ENCODE results near the gene SPON1.

Gene SPON1

DNA sequence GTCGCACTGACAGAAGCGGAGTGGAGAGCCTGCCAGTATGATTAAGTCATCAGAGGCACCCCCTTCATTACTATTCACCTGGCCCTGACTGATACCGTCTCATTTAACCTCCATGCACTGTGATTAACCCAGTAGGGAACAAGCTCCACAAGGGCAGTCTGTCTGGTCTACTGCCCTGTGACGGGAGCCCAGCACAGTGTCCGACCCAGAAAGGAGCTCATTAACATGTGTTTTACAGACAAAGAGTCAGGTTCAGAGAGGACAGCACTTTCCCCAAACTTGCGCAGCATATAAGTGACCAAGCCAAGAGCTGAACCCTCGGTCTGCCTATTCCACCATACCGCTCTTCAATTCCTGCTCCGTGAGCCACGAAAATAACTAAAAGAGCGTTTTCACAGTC is 266.9 kb downstream of the SPON1 start:
- in situ Hi-C loops (cut with HindIII; ENCODE audit: low pct_unique_long_range_greater_than_20kb, low sequenced_read_pairs), result no loop called here
- no peak for TF ChIP-seq JUND (IDR thresholded peaks at IDR 0.05; ENCODE audit: low read depth)
- no peak for DNase-seq (ENCODE audit: low read depth in 1 of 2, low spot score in 1 of 2)

DNA sequence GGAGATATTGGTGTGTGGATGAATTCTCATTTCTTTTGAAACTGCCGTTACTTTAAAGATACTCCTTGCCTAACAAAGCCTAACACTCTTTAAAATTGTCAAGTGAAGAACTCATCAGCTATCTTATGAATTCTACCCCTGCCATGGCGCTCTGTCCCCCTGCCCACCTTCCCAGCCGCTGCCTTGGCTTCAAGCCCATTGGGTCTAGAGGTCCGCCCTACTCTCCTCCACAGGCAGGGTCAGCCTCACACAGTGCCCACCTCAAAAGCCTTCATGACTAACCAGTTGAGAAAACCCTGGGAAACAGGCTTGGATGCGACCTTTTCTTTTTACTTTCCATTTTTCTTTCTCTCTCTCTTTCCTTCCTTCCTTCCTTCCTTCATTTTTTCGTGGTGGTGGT is 267.9 kb downstream of the SPON1 start:
- in situ Hi-C loops (cut with HindIII; ENCODE audit: low pct_unique_long_range_greater_than_20kb, low sequenced_read_pairs), result no loop called here
- no peak for DNase-seq (ENCODE audit: low read depth in 1 of 2, low spot score in 1 of 2)
- TF ChIP-seq JUND (IDR thresholded peaks at IDR 0.05; ENCODE audit: low read depth), result no peak

DNA sequence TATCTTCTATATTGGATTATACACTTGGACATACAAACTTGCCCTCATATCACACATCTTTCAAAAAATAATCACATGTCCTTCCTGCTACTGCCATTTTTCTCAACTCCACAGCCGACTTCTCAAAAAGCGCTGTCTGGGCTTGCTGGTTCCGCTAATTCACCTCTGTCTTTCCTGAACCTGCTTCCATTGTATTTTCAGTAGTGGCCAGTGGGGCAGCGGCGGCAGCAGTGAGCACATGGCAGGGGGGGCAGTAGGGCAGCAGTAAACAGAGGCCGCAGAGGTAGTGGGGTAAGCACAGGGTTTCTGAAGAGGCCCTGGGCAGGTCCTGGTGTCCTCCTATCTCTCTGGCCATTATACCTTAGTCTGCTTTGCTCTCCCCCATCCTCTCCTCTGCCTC is 270.1 kb downstream of the SPON1 start:
- peak; percentile 24 to 42 for DNase-seq (ENCODE audit: low read depth in 1 of 2, low spot score in 1 of 2)
- TF ChIP-seq JUND (IDR thresholded peaks at IDR 0.05; ENCODE audit: low read depth), result no peak
- in situ Hi-C loops (cut with HindIII; ENCODE audit: low pct_unique_long_range_greater_than_20kb, low sequenced_read_pairs), result no loop called here

DNA sequence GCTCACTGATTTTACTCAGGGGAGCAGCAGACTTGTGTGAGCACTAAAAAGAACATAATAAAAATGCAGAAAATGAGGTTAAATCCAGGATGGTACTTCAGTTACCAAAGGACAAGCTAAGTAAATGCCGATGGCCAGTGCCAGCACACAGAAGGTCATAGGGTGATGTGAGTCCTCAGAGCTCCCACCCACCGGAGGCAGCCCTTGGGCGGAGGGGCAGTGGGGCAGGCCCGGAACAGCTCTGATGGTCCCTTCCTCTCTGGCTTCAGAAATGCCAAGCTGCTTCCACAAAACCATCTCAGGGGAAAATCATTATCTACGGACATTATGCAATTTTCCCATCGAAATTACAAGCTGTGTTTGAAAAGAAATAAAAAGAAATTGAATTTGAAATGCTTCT is 271.9 kb downstream of the SPON1 start:
- TF ChIP-seq JUND (IDR thresholded peaks at IDR 0.05; ENCODE audit: low read depth), result no peak
- in situ Hi-C loops (cut with HindIII; ENCODE audit: low pct_unique_long_range_greater_than_20kb, low sequenced_read_pairs), result no loop called here
- DNase-seq (ENCODE audit: low read depth in 1 of 2, low spot score in 1 of 2), result no peak

DNA sequence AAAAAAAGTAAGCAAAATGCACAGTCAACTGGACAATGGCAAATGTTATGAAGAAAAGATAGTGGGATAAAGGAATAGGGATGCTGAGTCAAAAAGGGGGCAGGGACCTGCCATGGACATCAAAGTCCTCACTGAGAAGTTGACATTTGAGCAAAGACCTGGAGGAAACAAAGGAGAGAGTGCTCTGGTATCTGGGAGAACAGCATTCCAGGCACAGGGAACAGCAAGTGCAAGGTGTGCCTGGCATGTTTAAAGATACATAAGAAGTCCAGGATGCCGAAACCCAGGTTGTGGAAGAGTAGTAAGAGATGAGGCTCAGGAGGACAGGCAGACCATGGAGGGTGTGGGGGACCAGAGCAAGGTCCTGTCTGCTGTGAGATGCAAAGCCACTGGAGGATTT is 273.2 kb downstream of the SPON1 start:
- in situ Hi-C loops (cut with HindIII; ENCODE audit: low pct_unique_long_range_greater_than_20kb, low sequenced_read_pairs), result no loop called here
- no peak for TF ChIP-seq JUND (IDR thresholded peaks at IDR 0.05; ENCODE audit: low read depth)

DNA sequence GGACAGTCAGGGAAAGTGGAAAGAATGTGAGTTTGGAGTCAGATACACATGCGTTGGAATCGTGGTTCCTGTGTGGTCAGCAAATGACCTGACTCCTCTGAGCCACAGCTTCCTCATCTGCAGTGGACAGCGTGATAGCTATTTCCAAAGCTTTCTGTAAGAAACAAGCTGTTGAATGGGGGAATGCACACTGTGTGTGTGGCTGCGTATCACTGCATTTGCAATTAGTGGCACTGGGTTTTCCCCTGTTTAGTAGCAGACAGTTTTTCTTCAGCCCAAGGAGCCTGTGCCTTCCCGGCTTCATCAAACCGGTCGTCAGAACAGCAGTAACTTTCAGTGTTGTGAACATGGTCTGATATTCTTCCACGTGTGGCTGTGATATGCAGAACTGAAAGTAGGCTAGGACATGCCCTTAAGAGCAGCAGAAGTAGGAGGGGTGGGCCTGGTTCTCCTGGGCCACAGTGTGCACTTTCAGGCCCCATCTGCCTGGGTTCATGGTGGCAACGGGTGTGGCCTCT is 275.0 kb downstream of the SPON1 start:
- DNase-seq (ENCODE audit: low read depth in 1 of 2, low spot score in 1 of 2), result no peak
- no peak for TF ChIP-seq JUND (IDR thresholded peaks at IDR 0.05; ENCODE audit: low read depth)
- in situ Hi-C loops (cut with HindIII; ENCODE audit: low pct_unique_long_range_greater_than_20kb, low sequenced_read_pairs), result no loop called here

More for the DNA sequence above, 273.2 kb downstream of the SPON1 start:
- peak in 1 of 2 experiments; percentile 51 for DNase-seq (ENCODE audit: low read depth in 1 of 2, low spot score in 1 of 2)

DNA sequence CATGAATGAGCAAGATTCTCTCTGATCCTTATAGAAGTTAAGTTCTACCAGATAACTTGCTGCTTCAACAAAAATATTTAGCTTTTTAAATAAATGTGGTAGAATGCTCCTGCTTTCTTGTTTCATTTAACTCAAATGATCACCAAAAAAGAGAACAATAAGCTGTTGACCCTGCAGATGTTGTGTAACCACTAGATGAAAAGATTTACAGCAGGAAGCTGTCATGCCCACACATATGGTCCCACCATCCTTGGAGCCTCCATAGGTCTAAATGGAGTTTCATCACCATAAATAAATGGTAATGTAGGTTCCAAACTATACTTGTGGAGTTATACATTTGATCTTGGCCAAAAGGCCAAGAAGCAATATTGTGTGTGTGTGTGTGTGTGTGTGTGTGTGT is 277.7 kb downstream of the SPON1 start:
- DNase-seq (ENCODE audit: low read depth in 1 of 2, low spot score in 1 of 2), result no peak
- TF ChIP-seq JUND (IDR thresholded peaks at IDR 0.05; ENCODE audit: low read depth), result no peak
- in situ Hi-C loops (cut with HindIII; ENCODE audit: low pct_unique_long_range_greater_than_20kb, low sequenced_read_pairs), result no loop called here

DNA sequence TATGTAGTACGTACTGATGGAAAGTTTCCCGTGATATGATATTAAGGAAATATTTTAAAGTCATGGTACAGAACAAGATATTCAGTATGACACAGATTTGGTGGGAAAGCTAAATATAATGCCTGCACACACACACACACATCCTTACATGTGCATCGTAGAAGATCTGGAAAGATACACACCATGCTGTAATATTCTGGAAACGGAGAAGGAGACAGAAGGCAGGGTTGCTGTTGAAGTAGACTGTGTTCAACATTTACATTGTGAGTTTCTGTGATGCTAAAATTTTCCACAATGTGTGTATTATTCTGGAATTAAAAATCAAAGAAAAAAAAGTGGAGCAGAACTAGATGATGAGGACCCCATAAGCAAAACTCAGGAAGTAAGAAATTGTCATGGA is 278.4 kb downstream of the SPON1 start:
- no peak for TF ChIP-seq JUND (IDR thresholded peaks at IDR 0.05; ENCODE audit: low read depth)
- in situ Hi-C loops (cut with HindIII; ENCODE audit: low pct_unique_long_range_greater_than_20kb, low sequenced_read_pairs), result no loop called here
- no peak for DNase-seq (ENCODE audit: low read depth in 1 of 2, low spot score in 1 of 2)

DNA sequence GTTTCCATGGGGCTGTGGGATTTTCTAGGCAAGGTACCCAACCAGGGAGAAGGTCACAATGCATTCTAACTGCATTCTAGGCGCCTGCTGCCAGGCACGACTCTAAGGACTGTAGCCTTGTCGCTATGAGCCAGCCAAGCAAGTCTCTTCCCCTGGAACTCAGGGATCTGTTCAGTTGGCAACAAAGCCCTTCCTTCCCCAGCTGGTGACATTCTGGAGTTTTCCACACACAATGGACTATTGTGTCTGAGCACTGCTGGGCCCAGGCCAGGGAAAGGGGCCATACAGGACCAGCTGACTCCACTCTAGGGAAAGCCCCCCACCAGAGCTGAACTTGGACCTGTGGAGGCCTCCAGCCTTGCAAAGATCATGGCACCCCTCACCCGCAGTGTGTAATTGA is 279.7 kb downstream of the SPON1 start:
- in situ Hi-C loops (cut with HindIII; ENCODE audit: low pct_unique_long_range_greater_than_20kb, low sequenced_read_pairs), result no loop called here
- no peak for DNase-seq (ENCODE audit: low read depth in 1 of 2, low spot score in 1 of 2)
- no peak for TF ChIP-seq JUND (IDR thresholded peaks at IDR 0.05; ENCODE audit: low read depth)

DNA sequence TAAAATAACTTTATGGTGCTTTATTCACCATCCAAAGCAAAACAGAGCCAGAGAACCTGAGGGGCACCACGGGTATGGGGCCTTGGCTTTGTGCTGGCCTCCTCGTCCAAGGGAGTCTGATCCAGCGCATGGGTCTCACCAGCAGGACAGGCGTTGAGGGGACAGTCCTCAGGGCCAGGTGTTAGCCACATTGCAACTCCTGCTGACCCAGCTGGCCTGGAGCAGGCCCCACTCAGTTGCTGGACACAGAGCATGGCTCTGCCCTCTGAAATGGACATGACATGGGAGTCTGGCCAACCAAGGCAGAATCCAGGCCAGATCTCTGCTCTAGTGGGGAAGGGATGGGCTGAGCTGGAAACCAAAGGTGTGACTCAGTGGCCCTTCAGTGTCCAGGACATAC is 280.2 kb downstream of the SPON1 start:
- TF ChIP-seq JUND (IDR thresholded peaks at IDR 0.05; ENCODE audit: low read depth), result no peak
- in situ Hi-C loops (cut with HindIII; ENCODE audit: low pct_unique_long_range_greater_than_20kb, low sequenced_read_pairs), result no loop called here
- DNase-seq (ENCODE audit: low read depth in 1 of 2, low spot score in 1 of 2), result no peak

DNA sequence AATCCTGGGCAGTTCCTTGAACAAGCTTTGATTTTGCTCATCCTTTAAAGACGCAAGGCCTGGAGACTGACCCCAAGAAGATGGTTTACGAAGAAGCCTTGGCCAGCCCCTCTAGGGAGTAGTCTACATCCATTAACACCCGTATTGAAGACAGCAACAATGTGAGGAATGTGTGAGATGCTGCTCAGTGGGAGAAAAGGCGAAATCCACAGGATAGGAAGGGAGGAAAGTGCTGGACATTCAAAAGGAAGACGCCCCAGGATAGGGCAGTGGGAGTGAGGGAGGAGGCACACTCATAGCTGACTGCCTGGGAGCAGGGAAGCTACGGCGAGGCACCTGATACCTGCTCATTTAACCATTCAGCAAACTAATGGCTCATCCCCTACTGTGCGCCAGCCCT is 282.4 kb downstream of the SPON1 start:
- in situ Hi-C loops (cut with HindIII; ENCODE audit: low pct_unique_long_range_greater_than_20kb, low sequenced_read_pairs), result no loop called here
- TF ChIP-seq JUND (IDR thresholded peaks at IDR 0.05; ENCODE audit: low read depth), result no peak
- DNase-seq (ENCODE audit: low read depth in 1 of 2, low spot score in 1 of 2), result no peak

DNA sequence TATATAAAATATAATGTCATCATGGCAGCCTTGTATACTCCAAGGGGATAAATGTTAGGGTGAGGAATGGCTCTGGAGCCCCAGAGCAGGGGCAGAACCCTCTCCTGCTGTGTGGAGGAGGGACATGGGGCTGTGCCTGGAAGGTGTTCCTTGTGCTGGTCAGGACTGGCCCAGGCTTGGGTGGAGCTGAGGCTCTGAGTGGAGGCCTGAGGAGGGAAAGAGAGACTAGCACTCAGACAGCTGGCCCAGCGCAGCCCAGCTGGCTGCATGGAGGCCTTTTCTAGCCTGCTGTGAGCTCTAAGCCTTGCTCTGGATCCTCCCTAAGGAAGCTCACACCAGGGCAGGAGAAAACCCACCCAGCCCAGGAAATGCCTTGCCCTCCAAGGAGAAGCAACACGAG is 282.9 kb downstream of the SPON1 start:
- TF ChIP-seq JUND (IDR thresholded peaks at IDR 0.05; ENCODE audit: low read depth), result no peak
- in situ Hi-C loops (cut with HindIII; ENCODE audit: low pct_unique_long_range_greater_than_20kb, low sequenced_read_pairs), result no loop called here
- DNase-seq (ENCODE audit: low read depth in 1 of 2, low spot score in 1 of 2), result no peak

DNA sequence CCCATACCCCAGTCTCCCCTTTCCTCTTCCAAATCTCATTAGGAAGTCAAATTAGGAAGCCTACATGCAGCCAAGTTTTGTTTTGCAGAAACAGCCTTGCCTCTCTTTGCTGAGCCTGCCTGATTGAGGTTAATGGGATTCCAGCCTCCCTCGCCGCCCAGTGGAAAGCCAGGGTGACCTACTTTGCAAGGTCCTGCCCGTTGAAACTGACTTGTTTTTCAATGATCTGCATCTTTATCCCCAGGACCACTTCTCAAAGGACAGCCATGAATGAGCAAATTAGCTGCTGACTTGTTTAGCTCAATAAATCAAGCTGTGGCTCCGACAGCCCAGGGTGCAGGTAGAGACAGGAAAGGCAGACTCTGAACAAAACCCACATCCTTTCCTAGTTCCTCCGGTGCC is 286.1 kb downstream of the SPON1 start:
- in situ Hi-C loops (cut with HindIII; ENCODE audit: low pct_unique_long_range_greater_than_20kb, low sequenced_read_pairs), result no loop called here

More for the DNA sequence above, 286.1 kb downstream of the SPON1 start:
- no peak for TF ChIP-seq JUND (IDR thresholded peaks at IDR 0.05; ENCODE audit: low read depth)
- no peak for DNase-seq (ENCODE audit: low read depth in 1 of 2, low spot score in 1 of 2)
